Measurements from ENCODE around the gene TMEM86A.

The TMEM86A gene

GRCh38 chr11:18749681-18750319, 51.2 kb downstream of the TMEM86A start:
- peak; percentile 31 for DNase-seq (ENCODE audit: extremely low read depth, low read depth)
- TF ChIP-seq CTCF (IDR thresholded peaks at IDR 0.05; ENCODE audit: low read depth, low read length): no peak

GRCh38 chr11:18750944-18751343, 52.4 kb downstream of the TMEM86A start:
- no peak for TF ChIP-seq CTCF (IDR thresholded peaks at IDR 0.05; ENCODE audit: low read depth, low read length)
- no peak for DNase-seq (ENCODE audit: extremely low read depth, low read depth)

GRCh38 chr11:18752502-18752901, 53.9 kb downstream of the TMEM86A start:
- no peak for TF ChIP-seq CTCF (IDR thresholded peaks at IDR 0.05; ENCODE audit: low read depth, low read length)
- no peak for DNase-seq (ENCODE audit: extremely low read depth, low read depth)

- no peak for TF ChIP-seq CTCF (IDR thresholded peaks at IDR 0.05; ENCODE audit: low read depth, low read length)
- no peak for DNase-seq (ENCODE audit: extremely low read depth, low read depth)
These were observed 55.7 kb downstream of the TMEM86A start for GRCh38 chr11:18754308-18754707.
